ENCODE results near the gene EVC2. TPM values are rescaled to one million over a fixed set of nuclear protein-coding genes. Genes with fewer than 3 reads are reported as not detected.

EVC2 gene
- total RNA-seq, 4 donors from 2014 or later: 15.7 to 24.5 (median 17.2) TPM

- WGBS, 2 donors: 51% methylated on average over 2 of the region's 2 CpGs
- Histone ChIP-seq H3K9me3 (no peaks in the 10 kb centered on the region), H3K27ac (no peak overlapping the region), H3K36me3 (peaks cover 41 to 42% of the 10 kb centered on the region in 2 donors), H3K4me3 (replicated peaks in 1 of 3) (no peak overlapping the region), H3K27me3 (no peaks in the 10 kb centered on the region), H3K4me1 (no peaks in the 10 kb centered on the region)
- TF ChIP-seq POLR2A (IDR thresholded peaks at IDR 0.05): no peak
- no peak for TF ChIP-seq CTCF (IDR thresholded peaks at IDR 0.05)
- no peak for DNase-seq
- intact Hi-C loops (cut with DNase I): no loop called here
Measured at GRCh38 chr4:5626913-5627312, 81.4 kb downstream of the EVC2 start.

DNA sequence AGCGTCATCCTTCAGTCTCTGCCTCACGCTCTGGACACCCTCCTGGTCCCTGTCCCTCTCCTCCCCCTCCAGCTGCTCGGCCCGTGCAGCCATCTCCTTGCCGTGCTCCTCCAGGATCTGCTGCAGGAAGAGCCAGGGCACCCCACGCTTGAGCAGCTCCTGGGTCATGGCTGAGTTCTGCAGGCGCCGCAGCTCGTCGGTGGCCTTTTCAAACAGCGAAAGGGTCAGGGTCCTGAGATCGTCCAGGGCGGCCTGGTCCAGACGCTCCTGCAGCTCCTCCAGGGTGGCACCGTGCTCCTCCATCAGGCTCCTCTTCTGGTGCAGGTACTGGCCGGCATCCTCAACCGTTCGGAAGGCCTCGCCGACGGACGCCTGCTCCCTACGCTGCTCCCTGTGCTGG, 85.8 kb downstream of the EVC2 start:
- Histone ChIP-seq H3K27me3 (no peaks in the 10 kb centered on the region), H3K9me3 (no peaks in the 10 kb centered on the region), H3K4me1 (no peaks in the 10 kb centered on the region), H3K27ac (no peak overlapping the region), H3K36me3 (peaks cover 32 to 42% of the 10 kb centered on the region in 2 donors), H3K4me3 (replicated peaks in 1 of 3) (no peak overlapping the region)
- DNase-seq: no peak
- WGBS, 2 donors: 97% methylated on average over 21 to 23 of the region's 23 CpGs
- no peak for TF ChIP-seq CTCF (IDR thresholded peaks at IDR 0.05)
- no peak for TF ChIP-seq POLR2A (IDR thresholded peaks at IDR 0.05)
- intact Hi-C loops (cut with DNase I): no loop called here

DNA sequence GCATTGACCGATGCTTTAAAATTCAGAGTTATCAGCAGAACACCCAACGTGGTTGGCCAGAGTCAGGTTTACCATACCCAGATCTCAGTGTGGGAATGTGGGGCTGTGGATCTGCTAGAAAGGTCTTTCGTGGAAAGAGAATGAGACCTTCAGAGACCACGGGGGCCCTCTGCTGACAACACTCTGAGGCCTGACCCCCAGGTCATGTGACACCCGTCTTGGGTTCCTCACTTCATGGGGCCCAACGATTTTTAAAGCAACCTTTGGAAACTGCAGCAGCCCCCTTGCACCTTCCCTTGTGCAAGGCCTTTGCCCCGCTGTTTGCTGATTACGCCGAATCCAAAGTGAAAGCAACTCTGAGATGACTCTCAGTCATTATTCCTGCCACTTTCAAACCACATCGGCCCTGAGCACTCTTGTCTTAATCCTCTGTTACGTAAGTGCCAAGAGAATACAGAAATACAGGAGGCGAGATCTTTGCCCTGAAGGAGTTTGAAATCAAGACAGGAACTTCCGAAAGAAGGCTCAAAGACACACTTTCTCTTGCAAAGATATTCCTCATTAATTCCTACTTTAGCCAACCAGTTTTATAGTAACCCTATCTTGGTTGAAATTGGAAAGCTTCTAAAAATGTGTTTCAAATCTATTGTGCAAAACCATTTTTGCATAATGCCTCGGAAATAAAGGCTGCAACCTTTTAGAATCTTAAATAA, 88.3 kb downstream of the EVC2 start:
- TF ChIP-seq CTCF (IDR thresholded peaks at IDR 0.05) (no peak), POLR2A (IDR thresholded peaks at IDR 0.05) (no peak)
- no peaks in the 10 kb centered on the region for H3K4me1 ChIP-seq
- DNase-seq: no peak
- intact Hi-C loops (cut with DNase I): no loop called here
- H3K27ac ChIP-seq: no peak overlapping the region
- WGBS, 2 donors: 73 to 79% methylated on average over 14 of the region's 14 CpGs
- no peaks in the 10 kb centered on the region for H3K27me3 ChIP-seq
- peaks cover 41 to 52% of the 10 kb centered on the region in 2 donors for H3K36me3 ChIP-seq
- no peaks in the 10 kb centered on the region for H3K9me3 ChIP-seq
- H3K4me3 ChIP-seq (replicated peaks in 1 of 3): no peak overlapping the region

GRCh38 chr4:5618051-5618960, 90.1 kb downstream of the EVC2 start:
- no peaks in the 10 kb centered on the region for H3K4me1 ChIP-seq
- no peaks in the 10 kb centered on the region for H3K27me3 ChIP-seq
- peaks cover 40 to 47% of the 10 kb centered on the region in 2 donors for H3K36me3 ChIP-seq
- TF ChIP-seq CTCF (IDR thresholded peaks at IDR 0.05): no peak
- no peak for TF ChIP-seq POLR2A (IDR thresholded peaks at IDR 0.05)
- H3K4me3 ChIP-seq (replicated peaks in 1 of 3): no peak overlapping the region
- no peaks in the 10 kb centered on the region for H3K9me3 ChIP-seq
- WGBS, 2 donors: 97 to 99% methylated on average over 10 of the region's 11 CpGs
- DNase-seq: no peak
- no peak overlapping the region for H3K27ac ChIP-seq
- intact Hi-C loops (cut with DNase I): no loop called here
